ENCODE results near the gene WDR91.

Gene WDR91

DNA sequence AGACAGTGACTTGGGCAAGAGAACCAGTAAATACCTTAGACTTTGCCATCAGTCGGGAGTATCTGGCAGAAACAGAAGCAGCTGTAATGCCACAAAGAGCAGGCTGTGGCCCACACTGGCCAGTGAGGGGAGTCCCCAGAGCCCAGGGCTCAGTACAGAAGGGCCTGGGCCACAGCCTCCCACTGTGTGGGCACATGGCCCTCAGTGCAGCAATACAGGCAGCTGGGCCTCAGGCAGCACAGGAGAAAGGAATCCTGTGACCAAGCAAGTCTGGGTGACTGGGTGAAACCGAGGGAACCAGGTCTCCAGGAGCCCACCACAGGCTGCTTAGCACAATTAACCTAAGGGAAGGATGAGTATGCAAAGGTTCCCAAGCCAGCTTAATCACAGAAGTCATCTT lies 14.0 kb downstream of the WDR91 start:
- DNase-seq = no peak

DNA sequence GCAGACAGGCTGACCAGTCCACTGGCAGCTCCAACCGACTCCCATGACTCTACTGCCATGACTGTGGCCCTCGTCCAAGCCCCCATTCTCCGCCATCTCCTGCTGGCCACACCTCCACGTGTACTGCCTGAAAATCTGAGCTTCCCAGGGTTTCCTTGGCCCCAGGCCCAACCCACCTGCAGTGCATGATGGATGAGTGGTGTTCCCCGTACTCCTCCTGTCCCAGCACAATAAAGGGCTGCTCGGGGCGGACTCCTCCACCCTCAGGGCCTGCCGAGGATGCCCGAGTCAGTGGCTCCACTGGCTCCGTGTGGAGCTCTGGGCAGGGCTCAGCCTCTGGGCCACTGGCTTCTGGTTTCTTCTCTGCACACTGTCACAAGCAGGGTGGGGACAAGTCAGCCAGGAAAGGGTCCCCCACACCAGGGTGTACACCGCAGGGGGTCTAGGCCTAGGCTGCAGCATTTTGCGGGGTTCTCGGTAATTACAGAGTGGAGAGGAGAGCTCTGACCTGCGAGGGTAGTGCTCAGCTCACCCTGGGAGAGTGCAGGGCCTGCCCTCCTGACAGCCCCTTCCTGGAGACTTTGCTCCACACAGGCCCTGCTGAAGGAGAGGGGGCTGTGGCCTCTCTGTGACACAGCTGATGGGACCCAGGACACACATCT lies 15.2 kb downstream of the WDR91 start:
- DNase-seq = no peak

DNA sequence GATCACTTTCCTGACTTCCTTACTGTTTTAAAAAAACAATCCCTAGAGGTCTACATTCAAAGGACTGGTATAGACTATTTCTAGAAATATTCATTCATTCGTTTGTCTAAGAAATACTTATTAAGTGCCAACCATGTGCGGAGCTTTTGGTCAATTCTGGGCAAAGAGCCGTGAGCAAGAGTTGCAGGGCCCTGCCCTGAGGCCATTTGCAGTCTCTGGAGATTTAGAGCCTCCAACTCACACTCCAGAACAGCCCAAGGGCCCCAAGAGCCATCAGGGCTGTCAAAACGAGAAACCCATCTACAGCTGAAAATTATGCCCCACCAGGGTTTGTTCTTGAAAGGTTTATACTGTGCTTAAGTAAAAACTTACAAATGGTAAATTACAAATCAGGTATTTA lies 16.2 kb downstream of the WDR91 start:
- DNase-seq = no peak

DNA sequence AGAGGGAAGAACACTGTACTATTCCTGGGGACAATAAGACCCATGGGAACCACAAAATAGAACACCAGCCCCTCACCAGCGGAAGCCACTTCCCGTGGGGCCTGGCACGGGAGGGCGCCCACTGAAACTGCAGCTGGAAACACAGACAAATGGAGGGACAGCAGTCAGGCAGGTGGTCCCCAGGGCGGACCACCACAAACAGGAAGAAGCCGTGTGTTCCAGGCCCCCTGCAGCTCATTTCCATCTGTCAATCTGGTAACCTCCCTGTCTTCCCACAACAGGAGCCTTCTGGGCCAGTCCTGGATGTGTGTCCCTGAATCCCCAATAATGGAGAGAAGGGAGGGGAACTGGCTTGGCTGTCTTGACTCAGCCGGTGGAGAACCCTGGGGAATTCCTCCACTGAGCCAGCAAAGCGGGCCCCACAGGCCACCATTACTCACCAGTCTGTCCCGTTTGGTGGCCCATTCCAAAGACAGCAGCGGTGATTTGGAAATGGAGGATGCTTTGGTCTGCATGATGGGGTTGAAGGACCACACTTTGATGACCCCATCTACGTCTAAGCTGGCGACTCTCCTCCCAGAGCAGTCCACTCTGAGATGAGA lies 16.7 kb downstream of the WDR91 start:
- DNase-seq = no peak

DNA sequence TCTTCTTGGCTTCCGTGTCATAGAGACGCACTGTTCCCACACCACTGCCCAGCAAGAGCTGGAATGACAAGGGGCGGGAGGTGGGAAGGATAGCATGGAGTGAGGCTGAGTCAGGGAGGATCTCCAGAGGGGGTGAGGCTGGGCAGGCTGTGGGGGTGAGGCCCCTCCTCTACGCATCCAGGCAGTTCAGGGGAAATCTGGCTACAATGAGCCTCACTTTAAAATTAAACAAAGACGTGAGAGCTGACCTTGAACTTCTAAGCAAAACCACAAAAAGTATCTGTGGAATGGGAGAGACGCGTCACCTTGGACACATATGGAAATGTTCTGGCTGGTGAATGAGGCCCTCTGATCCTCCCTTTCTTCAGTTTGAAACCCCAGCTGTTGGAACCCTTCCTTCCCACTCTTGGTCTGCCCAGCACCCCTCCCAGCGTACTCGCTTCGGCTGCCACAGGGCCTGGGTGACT lies 17.7 kb downstream of the WDR91 start:
- no peak for DNase-seq

DNA sequence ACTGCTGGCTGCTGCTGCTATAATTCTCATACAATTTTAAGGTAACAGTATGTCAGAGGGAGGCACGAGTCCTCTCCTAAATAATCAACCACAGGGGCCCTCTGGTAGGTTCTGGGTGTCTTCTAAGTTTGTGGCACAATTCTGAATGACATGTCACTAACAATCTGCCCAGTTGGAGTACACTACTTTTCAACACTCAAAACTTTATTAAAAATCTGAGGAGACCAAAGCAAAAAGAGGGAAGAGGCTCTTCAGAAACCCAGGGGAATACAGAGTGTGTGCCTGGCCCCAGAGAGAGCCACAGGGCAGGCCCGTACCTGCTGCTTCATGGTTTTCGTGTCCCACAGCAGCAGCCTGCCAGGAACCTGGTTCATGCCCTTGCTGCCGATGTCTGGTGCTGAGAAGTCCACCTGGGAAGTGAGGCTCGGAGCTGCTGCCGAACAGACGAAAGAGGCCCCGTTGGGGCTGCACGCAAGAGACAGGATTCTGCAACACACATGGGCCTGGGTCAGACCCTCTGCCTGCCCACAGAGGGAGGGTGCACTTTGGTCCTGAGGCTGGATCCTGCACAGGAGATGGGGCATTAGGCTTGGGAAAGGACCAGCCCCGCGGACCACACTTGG lies 18.3 kb downstream of the WDR91 start:
- no peak for DNase-seq

DNA sequence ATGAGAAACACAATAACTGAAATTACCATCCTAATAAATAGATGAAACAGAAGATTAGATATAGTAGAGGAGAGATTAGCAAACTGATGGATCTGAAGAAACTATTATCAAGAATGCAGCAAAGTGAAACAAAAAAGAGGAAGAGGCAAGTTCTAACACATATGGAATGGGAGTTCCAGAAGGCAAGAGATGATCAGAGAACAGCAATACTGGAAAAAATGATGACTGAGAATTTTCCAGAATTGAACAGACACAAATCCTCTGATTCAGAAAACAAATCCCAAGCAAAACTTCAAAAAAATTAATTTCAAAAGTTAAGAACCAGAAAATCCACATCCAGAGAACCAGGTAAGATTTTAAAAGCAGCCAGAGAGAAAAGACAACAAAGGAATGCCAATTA lies 20.6 kb downstream of the WDR91 start:
- no peak for DNase-seq

DNA sequence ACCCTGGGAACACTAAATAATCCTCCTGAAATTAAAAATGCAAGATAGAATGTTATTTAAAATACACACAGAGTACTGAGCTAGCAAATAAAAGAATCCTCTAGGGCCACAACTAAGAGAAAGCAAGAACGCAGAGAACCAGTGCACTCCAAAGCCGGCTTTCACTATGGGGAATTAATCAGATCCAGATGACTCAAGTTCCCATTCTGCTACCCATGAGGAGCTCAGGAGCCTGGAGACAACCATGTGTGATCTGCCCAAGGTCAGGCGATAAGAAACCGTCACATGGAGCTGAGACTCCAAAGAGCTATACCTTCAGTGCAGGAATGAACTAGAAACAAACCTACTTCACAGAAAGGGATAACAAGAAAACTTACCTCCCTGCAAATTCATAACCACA lies 21.4 kb downstream of the WDR91 start:
- DNase-seq = no peak

DNA sequence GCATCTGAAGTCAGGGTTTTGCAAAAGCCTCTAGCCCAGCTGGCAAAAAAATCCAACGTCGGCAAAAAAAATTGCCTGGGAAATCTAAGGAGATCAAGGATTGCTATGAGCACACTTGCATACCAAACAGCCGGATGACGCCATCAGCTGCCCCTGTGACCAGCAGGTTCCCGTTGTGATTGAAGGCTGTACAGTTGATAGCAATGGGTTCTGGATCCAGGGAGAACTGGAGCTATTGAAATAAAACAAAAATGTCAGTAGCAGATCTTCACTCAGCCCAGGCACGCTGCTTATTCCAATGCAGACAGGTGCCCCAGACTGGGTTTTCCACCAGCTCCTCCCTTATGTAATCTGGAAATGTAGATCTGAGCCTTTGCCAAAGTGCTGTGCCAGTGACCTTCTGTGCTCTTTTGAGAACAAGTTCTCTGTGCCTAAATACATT lies 22.1 kb downstream of the WDR91 start:
- DNase-seq = no peak

DNA sequence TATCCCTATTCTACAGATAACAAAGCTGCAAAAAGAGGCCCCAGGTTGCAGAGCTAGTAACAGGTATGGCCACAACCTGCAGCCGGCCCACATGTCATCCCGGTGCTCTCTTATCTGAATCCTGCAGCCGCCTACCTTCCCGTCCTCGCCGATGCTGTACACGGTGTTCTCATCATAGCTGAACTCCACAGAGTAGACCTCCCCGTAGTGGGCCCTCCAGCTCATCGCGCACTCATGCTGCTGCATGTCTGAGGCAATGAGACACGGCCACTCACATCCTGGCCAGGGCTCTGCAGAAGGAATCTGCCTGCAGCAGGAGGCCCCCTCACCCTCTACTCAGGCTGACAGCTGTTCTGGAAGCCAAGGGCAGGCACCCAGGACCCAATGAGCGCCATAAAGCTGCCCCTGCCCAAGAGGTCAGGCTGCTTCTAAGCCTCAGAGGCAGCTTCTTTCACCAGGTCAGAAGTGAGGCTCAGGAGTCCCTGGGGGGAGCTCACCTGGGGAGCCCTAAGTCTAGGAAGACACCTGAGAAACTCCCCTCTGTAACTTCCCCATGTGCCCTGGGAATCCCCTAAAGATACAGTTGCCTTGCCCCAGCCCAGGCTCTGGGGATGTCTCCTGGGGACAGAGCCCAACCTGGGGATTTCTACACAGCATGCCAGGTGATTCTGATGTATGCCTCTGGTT lies 22.9 kb downstream of the WDR91 start:
- DNase-seq = no peak

DNA sequence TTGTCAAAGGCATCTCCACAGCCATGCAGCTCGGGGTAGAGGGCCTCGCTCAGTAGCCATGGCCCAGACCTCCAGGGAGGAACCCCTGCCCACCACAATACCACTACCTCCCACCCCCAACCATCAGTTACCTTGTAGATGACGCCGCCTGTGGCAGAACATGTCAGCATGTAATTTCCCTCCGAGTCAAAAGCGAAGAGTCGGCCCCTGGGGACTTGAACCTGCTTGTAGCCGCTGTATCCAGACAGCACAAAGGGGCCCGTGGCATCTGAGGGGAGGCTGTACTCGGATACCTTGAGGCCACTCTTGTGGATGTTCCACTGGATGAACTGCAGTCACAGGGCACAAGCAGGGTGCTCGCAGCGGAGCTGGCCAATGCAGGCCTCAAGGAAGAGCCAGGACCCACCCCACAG lies 24.5 kb downstream of the WDR91 start:
- DNase-seq = no peak

DNA sequence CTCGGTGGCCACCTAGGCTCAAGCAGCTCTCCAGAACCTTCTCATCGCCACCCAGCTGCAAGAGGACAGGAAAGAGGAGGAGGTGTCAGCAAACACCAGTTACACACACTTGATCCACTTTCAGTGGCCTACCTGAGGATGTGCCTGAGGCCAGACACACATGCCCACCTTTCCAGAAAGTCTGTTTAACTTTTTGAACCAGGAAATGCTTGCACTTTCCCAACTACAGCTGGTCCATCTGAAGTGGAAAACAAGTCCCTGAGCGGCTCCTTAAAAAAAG lies 25.1 kb downstream of the WDR91 start:
- DNase-seq = no peak

DNA sequence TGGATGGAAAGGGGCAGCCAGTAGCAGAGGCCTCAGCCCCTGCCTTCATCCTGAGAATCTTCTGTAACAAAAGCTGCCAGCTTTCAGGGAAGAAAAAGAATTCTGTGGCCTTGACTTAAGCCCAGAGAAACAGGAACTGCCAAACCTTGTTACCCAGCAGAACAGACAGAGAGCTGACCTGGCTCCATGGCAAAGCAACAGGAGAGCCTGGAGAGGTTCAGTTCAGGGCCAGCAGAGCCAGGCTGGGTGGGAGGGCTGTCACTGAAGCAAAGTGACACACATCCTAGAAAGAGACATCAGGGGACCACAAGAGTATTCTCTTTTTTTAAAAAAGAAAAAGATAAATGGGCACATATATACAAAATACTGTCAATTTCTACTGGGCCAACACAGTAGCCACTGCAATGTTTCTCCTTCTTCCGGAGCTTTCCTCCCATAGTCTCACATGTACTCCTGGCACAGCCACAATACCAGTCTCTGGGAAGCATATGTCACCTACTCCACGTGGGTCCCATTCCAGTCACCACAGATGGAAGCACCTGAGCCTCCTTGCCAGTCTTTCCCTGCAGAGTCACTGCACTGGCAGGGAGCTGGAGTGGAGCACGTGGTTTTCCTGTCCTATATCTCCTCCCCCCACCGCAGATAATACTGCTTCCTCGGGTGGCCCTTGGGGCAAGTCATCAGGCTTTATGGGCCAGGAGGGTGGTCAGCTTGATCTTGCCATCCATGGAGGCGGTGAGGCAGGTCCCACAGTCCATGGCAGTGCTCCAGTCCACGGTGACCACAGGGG lies 25.7 kb downstream of the WDR91 start:
- no peak for DNase-seq

DNA sequence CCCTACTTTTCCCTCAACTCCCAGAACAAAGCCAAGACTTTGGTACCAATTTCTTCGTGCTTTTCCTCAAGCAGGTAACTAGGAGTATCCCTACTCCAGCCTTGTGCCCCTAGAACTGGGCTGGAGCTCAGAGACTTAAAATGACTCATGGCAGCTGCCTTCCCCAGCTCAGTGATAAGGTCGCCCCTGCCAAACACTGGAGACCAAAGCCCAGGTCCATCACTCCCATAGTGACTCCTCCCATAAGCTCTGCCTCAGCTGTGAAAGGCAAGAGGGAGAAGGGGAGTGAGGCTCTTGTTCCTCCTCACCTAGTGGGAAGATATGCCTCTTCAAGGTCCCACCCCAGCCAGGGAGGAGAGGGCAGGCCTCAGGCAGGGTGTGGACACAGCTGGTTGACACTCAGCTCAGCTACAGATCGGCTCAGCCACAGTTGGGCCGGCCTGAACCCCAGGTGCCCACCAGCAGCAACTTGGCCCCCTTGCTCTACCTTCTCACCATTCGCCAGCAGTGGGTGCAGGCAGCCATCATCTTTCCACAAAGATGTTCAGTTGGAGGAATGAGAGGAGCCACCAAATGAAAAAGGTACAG lies 27.0 kb downstream of the WDR91 start:
- no peak for DNase-seq

DNA sequence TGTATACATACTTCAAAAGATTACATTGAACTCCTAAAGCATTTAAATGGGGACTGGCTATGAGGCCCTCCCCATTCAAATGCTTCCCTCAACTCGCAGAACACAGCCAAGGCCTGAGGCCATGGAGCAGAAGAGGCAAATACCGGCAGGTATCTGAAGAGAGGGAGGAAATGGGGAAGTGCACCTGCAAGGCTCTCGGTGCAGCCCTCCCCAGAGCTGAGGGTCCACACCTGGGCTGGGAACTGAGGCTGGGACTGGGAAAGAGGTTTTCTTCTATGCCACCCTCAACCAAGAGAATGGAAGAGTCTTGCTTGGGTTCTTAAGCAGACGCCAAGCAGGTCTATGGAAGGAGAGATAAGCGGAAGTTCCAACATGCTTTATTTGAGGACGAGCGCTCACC lies 27.8 kb downstream of the WDR91 start:
- DNase-seq = no peak

DNA sequence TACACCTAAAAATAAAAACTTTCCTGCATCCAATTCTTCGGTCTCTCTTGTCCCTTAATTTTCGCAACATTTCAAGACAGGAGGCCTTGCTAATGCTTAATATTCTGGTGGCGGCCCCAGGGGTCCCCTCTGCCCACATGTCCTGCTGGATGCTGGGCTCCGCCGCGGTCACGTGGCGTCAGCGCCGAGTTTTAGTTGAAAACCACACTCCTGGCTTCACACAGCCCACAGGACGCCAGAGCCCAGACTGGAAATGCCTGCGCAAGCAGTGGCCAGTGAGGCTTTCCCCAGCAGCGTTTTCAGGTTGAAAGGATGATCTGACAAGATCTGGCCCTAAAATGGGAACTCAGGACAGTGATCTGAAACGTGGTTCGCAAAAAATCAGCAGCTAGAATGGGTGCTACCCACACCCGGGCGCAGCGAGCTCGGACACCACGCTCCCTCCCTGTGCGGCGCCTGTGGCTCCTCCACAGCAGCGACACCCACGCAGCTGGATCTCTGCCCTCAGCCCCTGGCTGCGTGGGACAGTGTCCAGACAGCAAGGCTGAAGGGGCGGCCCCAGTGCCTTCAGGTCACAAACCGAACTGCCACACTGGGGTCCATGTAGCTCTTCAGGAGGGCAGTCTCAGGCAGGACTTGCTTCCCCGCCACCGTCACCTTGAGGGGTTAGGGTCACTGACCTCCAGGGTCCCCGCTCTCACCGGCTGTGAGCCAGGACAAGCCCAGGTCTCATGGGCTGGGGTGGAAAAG lies 29.2 kb downstream of the WDR91 start:
- DNase-seq = no peak

DNA sequence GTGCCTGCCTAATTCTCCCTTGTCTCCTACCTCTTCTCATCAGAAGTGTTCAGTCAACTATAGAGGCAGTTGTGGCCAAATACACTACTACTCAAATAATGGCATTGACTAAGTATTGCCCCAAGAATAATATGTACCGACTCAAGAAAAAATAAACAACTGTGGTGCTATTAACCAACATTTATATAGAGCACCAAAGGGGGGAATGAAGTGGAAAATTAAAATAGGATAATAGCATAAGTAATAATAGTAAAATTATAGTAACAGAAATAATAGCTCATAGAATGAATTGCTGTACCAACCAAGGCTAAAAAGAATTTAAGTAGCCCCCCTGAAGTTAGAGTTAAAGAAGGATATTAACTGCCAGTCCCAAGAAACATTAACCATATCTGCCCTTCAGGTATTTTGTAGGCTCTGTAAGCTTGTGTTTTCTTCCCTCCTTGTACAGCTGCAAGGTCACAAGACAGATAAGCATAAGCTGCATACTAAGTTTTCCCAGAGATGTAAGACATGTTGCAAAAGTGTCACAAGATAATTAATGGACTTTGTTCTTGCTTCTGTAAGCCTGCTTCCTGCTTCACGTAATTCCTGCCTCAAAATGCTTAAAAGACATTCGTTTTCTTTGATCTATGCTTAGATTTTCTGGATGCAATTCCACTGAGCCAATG lies 29.9 kb downstream of the WDR91 start:
- no peak for DNase-seq

DNA sequence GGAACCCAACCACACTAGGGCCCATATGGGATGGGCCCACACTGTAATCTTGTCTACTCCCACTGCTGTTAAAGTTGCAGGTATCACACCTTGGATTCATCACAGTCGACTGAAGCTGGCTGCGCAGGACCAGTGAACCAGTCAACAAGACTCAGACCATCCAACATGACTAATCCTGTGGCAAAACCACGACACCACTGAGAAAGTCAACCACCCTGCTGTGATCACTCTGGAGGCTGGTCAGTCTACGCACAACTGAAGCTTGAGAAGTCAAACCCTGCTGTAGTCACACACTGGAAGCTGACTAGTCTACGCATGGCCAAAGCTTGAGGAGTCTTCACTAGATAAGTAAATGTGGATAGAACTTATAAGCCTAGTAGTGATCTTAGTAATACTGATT lies 31.2 kb downstream of the WDR91 start:
- DNase-seq = no peak

DNA sequence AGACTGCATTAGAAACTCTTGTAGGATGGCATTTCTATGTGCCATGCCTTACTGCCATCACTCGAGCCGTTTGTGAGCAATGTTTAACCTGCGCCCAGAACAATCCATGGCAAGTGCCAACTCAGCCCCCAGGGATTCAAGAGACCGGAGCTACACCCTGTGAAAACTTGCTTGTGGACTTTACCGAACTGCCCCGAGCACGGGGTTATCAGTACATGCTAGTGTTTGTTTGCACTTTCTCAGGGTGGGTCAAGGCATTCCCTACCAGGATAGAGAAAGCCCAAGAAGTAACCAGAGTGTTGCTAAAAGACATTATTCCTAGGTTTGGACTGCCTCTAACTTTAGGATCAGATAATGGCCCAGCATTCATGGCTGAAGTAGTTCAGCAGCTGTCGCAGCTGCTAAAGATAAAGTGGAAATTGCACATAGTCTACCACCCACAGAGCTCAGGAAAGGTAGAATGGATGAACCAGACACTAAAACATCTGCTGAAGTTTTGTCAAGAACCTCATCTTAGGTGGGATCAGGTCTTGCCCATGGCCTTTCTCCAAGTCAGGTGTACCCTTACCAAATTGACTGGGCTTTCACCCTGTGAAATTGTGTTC lies 31.9 kb downstream of the WDR91 start:
- no peak for DNase-seq

DNA sequence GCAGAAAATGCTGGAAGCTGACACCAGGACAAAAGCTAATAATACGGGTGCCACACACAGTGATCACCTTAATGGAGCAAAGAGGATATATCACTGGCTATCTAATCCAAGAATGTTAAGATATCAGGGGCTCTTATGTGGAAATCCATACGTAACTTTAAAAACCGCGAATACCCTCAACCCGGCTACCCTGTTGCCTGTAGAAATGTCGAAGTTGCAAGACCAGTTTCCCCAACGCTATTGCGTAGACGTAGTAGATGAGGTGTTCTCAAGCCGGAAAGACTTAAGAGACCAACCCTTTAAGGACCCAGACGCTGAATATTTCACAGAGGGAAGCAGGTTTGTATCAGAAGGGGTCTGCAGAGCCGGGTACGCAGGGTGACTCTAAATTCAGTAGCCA lies 33.0 kb downstream of the WDR91 start:
- DNase-seq = no peak

DNA sequence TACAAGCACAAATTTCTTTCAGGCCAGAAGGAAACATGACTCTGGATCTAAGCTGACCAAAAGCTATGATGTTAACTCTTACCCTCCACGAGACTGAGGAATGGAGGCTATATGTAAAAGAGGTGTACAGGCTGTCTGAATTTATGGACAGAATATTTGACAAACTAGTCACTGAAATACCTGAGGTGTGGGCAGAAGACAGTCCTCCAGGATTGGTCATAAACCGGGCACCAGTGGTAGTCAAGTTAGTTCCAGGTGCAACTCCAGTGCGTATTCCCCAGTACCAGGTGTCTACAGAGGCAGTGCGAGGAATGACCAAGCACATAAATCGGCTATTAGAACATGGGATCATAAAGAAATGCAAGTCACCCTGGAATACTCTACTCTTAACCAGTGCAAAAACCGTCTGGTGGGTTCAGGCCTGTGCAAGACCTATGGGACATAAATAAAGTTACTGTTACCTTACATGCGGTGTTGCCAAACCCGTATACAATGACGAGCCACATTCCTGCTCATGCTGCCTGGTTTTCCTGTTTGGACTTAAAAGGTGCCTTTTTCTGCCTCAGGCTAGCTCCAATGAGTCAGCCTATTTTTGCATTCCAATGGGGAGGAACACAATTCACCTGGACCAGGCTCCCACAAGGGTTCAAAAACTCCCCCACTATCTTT lies 34.2 kb downstream of the WDR91 start:
- DNase-seq = no peak

Measured in activated effector memory CD4-positive, alpha-beta T cell treated with Interleukin-2 at 50 U/mL for 16 hours (primary cell).